Measurements from ENCODE around the gene SSU72. TPM values are rescaled to one million over a fixed set of nuclear protein-coding genes. Genes with fewer than 3 reads are reported as not detected.
A peak's percentile ranks its signal among the peaks of the same experiment; 100 is the strongest.

SSU72 gene
- total RNA-seq, 6 donors from 2014 or later: 122 to 174 (median 146) TPM

GRCh38 chr1:1599030-1599934 is 24.6 kb upstream of the SSU72 start:
- Histone ChIP-seq H3K9me3 (no peaks in the 10 kb centered on the region), H3K4me1 (peaks cover 12 to 25% (median 19%) of the 10 kb centered on the region in 4 donors), H3K27ac (no peak overlapping the region), H3K27me3 (peaks cover 0 to 4% (median 1%) of the 10 kb centered on the region in 4 donors), H3K36me3 (no peaks in the 10 kb centered on the region), H3K4me3 (peak overlapping the region in 3 of 4 donors; percentile 46 to 54 (median 50))
- TF ChIP-seq, protein P1, sequence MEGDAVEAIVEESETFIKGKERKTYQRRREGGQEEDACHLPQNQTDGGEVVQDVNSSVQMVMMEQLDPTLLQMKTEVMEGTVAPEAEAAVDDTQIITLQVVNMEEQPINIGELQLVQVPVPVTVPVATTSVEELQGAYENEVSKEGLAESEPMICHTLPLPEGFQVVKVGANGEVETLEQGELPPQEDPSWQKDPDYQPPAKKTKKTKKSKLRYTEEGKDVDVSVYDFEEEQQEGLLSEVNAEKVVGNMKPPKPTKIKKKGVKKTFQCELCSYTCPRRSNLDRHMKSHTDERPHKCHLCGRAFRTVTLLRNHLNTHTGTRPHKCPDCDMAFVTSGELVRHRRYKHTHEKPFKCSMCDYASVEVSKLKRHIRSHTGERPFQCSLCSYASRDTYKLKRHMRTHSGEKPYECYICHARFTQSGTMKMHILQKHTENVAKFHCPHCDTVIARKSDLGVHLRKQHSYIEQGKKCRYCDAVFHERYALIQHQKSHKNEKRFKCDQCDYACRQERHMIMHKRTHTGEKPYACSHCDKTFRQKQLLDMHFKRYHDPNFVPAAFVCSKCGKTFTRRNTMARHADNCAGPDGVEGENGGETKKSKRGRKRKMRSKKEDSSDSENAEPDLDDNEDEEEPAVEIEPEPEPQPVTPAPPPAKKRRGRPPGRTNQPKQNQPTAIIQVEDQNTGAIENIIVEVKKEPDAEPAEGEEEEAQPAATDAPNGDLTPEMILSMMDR (IDR thresholded peaks at IDR 0.05): peak in 3 of 6 experiments; percentile 19 to 47 (median 38)
- no peak for TF ChIP-seq POLR2A (IDR thresholded peaks at IDR 0.05)
- WGBS, 2 donors: 25 to 53% methylated on average over 27 to 31 of the region's 111 CpGs
- ATAC-seq (ENCODE audit: low FRiP score in 2 of 2) (peak in 1 of 2 donors; percentile 56), DNase-seq (peak in 1 of 2 donors; percentile 91)

DNA sequence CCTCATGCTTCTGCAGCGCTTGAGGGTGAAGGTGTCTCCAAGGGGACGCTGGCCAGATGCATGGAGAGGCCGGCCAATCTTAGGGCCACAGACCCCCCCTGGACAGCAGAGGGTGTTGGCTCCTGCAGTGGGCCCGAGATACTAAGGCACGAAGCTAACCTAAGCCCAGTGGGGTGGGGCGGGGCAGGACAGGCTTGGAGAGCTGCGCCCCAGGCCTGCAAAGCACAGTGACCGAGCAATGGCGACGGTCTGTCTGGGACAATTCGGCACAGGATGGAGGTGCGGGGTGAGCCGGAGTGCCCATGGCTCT is 24.0 kb upstream of the SSU72 start:
- ATAC-seq (ENCODE audit: low FRiP score in 2 of 2) (no peak), DNase-seq (no peak)
- no peaks in the 10 kb centered on the region for H3K36me3 ChIP-seq
- WGBS, 2 donors: 75 to 92% methylated on average over 5 to 13 of the region's 13 CpGs
- peaks cover 12 to 25% (median 19%) of the 10 kb centered on the region in 4 donors for H3K4me1 ChIP-seq
- H3K27me3 ChIP-seq: peaks cover 0 to 4% (median 1%) of the 10 kb centered on the region in 4 donors
- H3K4me3 ChIP-seq: no peak overlapping the region
- TF ChIP-seq POLR2A (IDR thresholded peaks at IDR 0.05): no peak
- TF ChIP-seq EP300 (IDR thresholded peaks at IDR 0.05): no peak
- TF ChIP-seq, protein P1 (IDR thresholded peaks at IDR 0.05): no peak
- no peak for TF ChIP-seq POLR2AphosphoS5 (IDR thresholded peaks at IDR 0.05)
- no peak overlapping the region for H3K27ac ChIP-seq
- H3K9me3 ChIP-seq: no peaks in the 10 kb centered on the region

DNA sequence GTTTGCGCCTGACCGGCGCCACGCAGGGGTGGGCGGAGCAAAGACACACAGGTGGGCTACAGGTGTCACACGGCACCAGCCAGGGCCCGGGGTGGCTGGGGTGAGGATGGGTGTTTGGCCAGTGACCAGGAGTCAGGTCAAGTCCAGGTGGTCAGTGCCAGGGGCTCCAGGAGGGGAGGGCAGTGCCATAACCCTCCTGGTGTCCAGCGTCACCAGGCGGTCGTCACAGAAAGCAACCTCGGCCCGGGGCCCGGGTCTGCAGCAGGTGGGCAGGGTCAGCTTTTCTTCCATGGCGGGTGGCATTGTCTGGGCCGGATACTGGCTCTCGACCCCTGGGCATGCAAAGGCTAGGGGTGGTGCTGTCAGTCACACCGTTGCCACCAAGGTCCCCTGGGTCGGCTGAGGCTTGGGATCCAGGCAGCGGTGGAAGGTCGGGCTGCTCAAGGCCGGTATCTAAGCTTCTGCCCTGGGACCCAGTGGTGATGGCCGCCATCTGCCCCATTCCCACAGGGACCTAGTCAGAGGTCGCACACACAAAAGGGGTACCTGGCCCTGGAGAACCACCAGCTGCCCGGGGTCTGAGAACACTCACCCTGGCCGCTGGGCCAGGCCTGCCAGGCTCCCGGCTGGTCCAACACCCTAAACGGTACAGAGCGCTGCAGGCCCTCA is 23.5 kb upstream of the SSU72 start:
- H3K4me1 ChIP-seq: peaks cover 12 to 25% (median 19%) of the 10 kb centered on the region in 4 donors
- DNase-seq (peak in 1 of 2 donors; percentile 75), ATAC-seq (ENCODE audit: low FRiP score in 2 of 2) (no peak)
- TF ChIP-seq EP300 (IDR thresholded peaks at IDR 0.05) (no peak), POLR2A (IDR thresholded peaks at IDR 0.05) (no peak), POLR2AphosphoS5 (IDR thresholded peaks at IDR 0.05) (no peak)
- TF ChIP-seq, protein P1 (IDR thresholded peaks at IDR 0.05): no peak
- H3K27me3 ChIP-seq: peaks cover 0 to 4% (median 1%) of the 10 kb centered on the region in 4 donors
- H3K27ac ChIP-seq: no peak overlapping the region
- H3K36me3 ChIP-seq: no peaks in the 10 kb centered on the region
- no peak overlapping the region for H3K4me3 ChIP-seq
- WGBS, 2 donors: 89 to 94% methylated on average over 13 to 27 of the region's 28 CpGs
- H3K9me3 ChIP-seq: no peaks in the 10 kb centered on the region

GRCh38 chr1:1597275-1597930 is 22.7 kb upstream of the SSU72 start:
- Histone ChIP-seq H3K27me3 (peaks cover 0 to 4% (median 1%) of the 10 kb centered on the region in 4 donors), H3K4me1 (peaks cover 12 to 25% (median 19%) of the 10 kb centered on the region in 4 donors), H3K36me3 (no peaks in the 10 kb centered on the region), H3K4me3 (no peak overlapping the region), H3K9me3 (no peaks in the 10 kb centered on the region), H3K27ac (no peak overlapping the region)
- DNase-seq: no peak
- no peak for ATAC-seq (ENCODE audit: low FRiP score in 2 of 2)
- WGBS, 2 donors: 19 to 35% methylated on average over 7 to 10 of the region's 16 CpGs
- no peak for TF ChIP-seq POLR2AphosphoS5 (IDR thresholded peaks at IDR 0.05)
- TF ChIP-seq, protein P1 (IDR thresholded peaks at IDR 0.05): peak in 3 of 6 experiments; percentile 13 to 53 (median 24)
- TF ChIP-seq EP300 (IDR thresholded peaks at IDR 0.05): no peak
- no peak for TF ChIP-seq POLR2A (IDR thresholded peaks at IDR 0.05)
